HG03520 (cell line): ENCODE measurements around the gene PPP2R5B.

Experiments used
- ATAC-seq: cut with Tn5 transposase; IDR thresholded peaks from one replicate; pipeline ENCODE4 v1.9.1; 2021; ENCODE audit warnings: mild to moderate bottlenecking, moderate library complexity; ENCODE audit not compliant: unreplicated experiment

The PPP2R5B gene

GRCh38 chr11:64926689-64927088, 2.2 kb downstream of the PPP2R5B start:
- ATAC-seq: no peak

GRCh38 chr11:64928957-64929356, 4.5 kb downstream of the PPP2R5B start:
- ATAC-seq: no peak

- no peak for ATAC-seq
These were observed 5.1 kb downstream of the PPP2R5B start for GRCh38 chr11:64929625-64930024.

GRCh38 chr11:64930340-64930739, 5.9 kb downstream of the PPP2R5B start:
- ATAC-seq: no peak

- no peak for ATAC-seq
These were observed 6.8 kb downstream of the PPP2R5B start for GRCh38 chr11:64931290-64931689.

- ATAC-seq: no peak
These were observed 7.8 kb downstream of the PPP2R5B start for GRCh38 chr11:64932324-64932723.

- no peak for ATAC-seq
These were observed 8.9 kb downstream of the PPP2R5B start for GRCh38 chr11:64933213-64933934.

- no peak for ATAC-seq
These were observed 9.6 kb downstream of the PPP2R5B start for GRCh38 chr11:64933935-64934681.

- ATAC-seq: no peak
These were observed 10.3 kb downstream of the PPP2R5B start for GRCh38 chr11:64934682-64935358.

GRCh38 chr11:64935359-64936081, 11.0 kb downstream of the PPP2R5B start, which contains the start of gene GPHA2:
GPHA2 (minus strand) TSS chr11:64935893; CDS start chr11:64935460, 433 bp downstream.
- no peak for ATAC-seq

- ATAC-seq: no peak
These were observed 12.1 kb downstream of the PPP2R5B start for GRCh38 chr11:64936539-64936938.

- no peak for ATAC-seq
These were observed 22.8 kb downstream of the PPP2R5B start for GRCh38 chr11:64947208-64947814.

- ATAC-seq: no peak
These were observed 27.0 kb downstream of the PPP2R5B start for GRCh38 chr11:64951529-64951928.

GRCh38 chr11:64954201-64954600, 29.7 kb downstream of the PPP2R5B start:
- no peak for ATAC-seq

- no peak for ATAC-seq
These were observed 35.0 kb downstream of the PPP2R5B start for GRCh38 chr11:64959498-64959897.

- ATAC-seq: no peak
These were observed 36.2 kb downstream of the PPP2R5B start for GRCh38 chr11:64960719-64961118.

GRCh38 chr11:64963072-64963631, 38.7 kb downstream of the PPP2R5B start:
- ATAC-seq: no peak

- no peak for ATAC-seq
These were observed 42.9 kb downstream of the PPP2R5B start for GRCh38 chr11:64967375-64967774.

- no peak for ATAC-seq
These were observed 44.7 kb downstream of the PPP2R5B start for GRCh38 chr11:64969209-64969608.

GRCh38 chr11:64970731-64971151, 46.3 kb downstream of the PPP2R5B start:
- ATAC-seq: no peak
